GM23338 (cell line): ENCODE results near the gene TTLL5. TPM values are rescaled to one million over a fixed set of nuclear protein-coding genes. Genes with fewer than 3 reads are reported as not detected.

Experiments
- ATAC-seq: fragments of 200-7000 bp; cut with Tn5 transposase; 3 replicates; pipeline ENCODE4 v1.9.1; 2020
- DNase-seq: peaks from one replicate; pipeline ENCODE4 v3.0.0-alpha.2; 2015; ENCODE audit warnings: low spot score
- H2AFZ ChIP-seq: fragments of 200-600 bp; sonication (generic); 2 replicates; pipeline ENCODE4 v1.8.0; 2016; ENCODE audit warnings: antibody characterized with exemption, mild to moderate bottlenecking, moderate library complexity
- H3F3A ChIP-seq: fragments of 200-600 bp; sonication (generic); replicated peaks from 2 replicates; pipeline ENCODE4 v1.8.0; 2017; ENCODE audit warnings: antibody characterized with exemption, mixed run types, low read depth
- H3K27ac ChIP-seq: fragments of 200-600 bp; sonication (generic); 2 replicates; pipeline ENCODE4 v1.6.1; 2016; ENCODE audit warnings: low read depth
- H3K27me3 ChIP-seq: fragments of 200-600 bp; sonication (generic); 2 replicates; pipeline ENCODE4 v1.8.0; 2016; ENCODE audit warnings: mild to moderate bottlenecking, mixed run types, moderate library complexity; ENCODE audit not compliant: insufficient read depth
- H3K36me3 ChIP-seq: fragments of 200-600 bp; sonication (generic); 2 replicates; pipeline ENCODE4 v1.8.0; 2016; ENCODE audit warnings: mild to moderate bottlenecking; ENCODE audit not compliant: insufficient read depth
- H3K4me1 ChIP-seq: fragments of 200-600 bp; sonication (generic); 2 replicates; pipeline ENCODE4 v1.8.0; 2016; ENCODE audit warnings: mild to moderate bottlenecking, moderate library complexity; ENCODE audit not compliant: insufficient read depth
- H3K4me2 ChIP-seq: fragments of 200-600 bp; sonication (generic); 2 replicates; pipeline ENCODE4 v1.7.1; 2017; ENCODE audit warnings: mixed run types
- H3K4me3 ChIP-seq: fragments of 200-600 bp; sonication (generic); 2 replicates; pipeline ENCODE4 v1.6.1; 2016; ENCODE audit warnings: mixed run types
- H3K79me2 ChIP-seq: fragments of 200-600 bp; sonication (generic); replicated peaks from 2 replicates; pipeline ENCODE4 v1.8.0; 2017; ENCODE audit warnings: mild to moderate bottlenecking; ENCODE audit not compliant: insufficient read depth
- H3K9me2 ChIP-seq: fragments of 200-600 bp; sonication (generic); 2 replicates; pipeline ENCODE4 v1.8.0; 2017; ENCODE audit not compliant: insufficient read depth
- H4K20me1 ChIP-seq: fragments of 200-600 bp; sonication (generic); replicated peaks from 2 replicates; pipeline ENCODE4 v1.8.0; 2017; ENCODE audit warnings: mild to moderate bottlenecking; ENCODE audit not compliant: insufficient read depth
- H3K27ac Mint-ChIP-seq: 2 replicates; pipeline ENCODE4 v1.8.0; 2020; ENCODE audit warnings: inconsistent platforms, mild to moderate bottlenecking, moderate library complexity, mixed read lengths
- H3K27me3 Mint-ChIP-seq: 3 replicates; pipeline ENCODE4 v1.8.0; 2022; ENCODE audit warnings: low read depth, mild to moderate bottlenecking, moderate library complexity, mixed read lengths, inconsistent platforms; ENCODE audit not compliant: insufficient read depth, poor library complexity
- H3K36me3 Mint-ChIP-seq: 3 replicates; pipeline ENCODE4 v1.8.0; 2021; ENCODE audit warnings: low read depth, mild to moderate bottlenecking, inconsistent platforms, moderate library complexity, mixed read lengths
- H3K4me1 Mint-ChIP-seq: 3 replicates; pipeline ENCODE4 v1.8.0; 2020; ENCODE audit warnings: mild to moderate bottlenecking, inconsistent platforms, mixed read lengths
- H3K4me3 Mint-ChIP-seq: 3 replicates; pipeline ENCODE4 v1.8.0; 2021; ENCODE audit warnings: moderate library complexity, mild to moderate bottlenecking, inconsistent platforms, mixed read lengths
- H3K9me3 Mint-ChIP-seq: 3 replicates; pipeline ENCODE4 v1.8.0; 2020; ENCODE audit warnings: moderate library complexity, mild to moderate bottlenecking, inconsistent platforms, mixed read lengths
- CREB1 ChIP-seq: fragments of 250-450 bp; sonication (Bioruptor Pico); IDR thresholded peaks from 2 replicates; pipeline ENCODE4 v1.5.0; 2020; ENCODE audit warnings: low read depth, mild to moderate bottlenecking, moderate library complexity
- CTCF ChIP-seq, 2 experiments: fragments of 200-600 bp in 1 of 2; sonication (generic) in 1 of 2; conservative IDR thresholded peaks; 2 replicates each; pipeline versions ENCODE4 v1.5.1 to v1.6.1; 2016 to 2017; ENCODE audit warnings: antibody characterized with exemption in 2 of 2, low read depth in 2 of 2, mild to moderate bottlenecking in 2 of 2, moderate library complexity in 1 of 2
- EZH2 ChIP-seq: fragments of 200-600 bp; sonication (generic); IDR thresholded peaks from one replicate; pipeline ENCODE4 v1.8.0; 2017; ENCODE audit warnings: antibody characterized with exemption, mild to moderate bottlenecking, low read depth; ENCODE audit not compliant: unreplicated experiment
- EZH2phosphoT487 ChIP-seq: fragments of 200-600 bp; sonication (generic); IDR thresholded peaks from one replicate; pipeline ENCODE4 v1.8.1; 2018; ENCODE audit warnings: antibody characterized with exemption; ENCODE audit not compliant: unreplicated experiment
- JUNB ChIP-seq: IDR thresholded peaks from one replicate; pipeline ENCODE4 v1.6.1; 2016; ENCODE audit warnings: antibody characterized with exemption; ENCODE audit not compliant: unreplicated experiment
- NANOG ChIP-seq: IDR thresholded peaks from 2 replicates; pipeline ENCODE4 v1.6.1; 2016; ENCODE audit warnings: antibody characterized with exemption, borderline replicate concordance
- POLR2AphosphoS5 ChIP-seq: IDR thresholded peaks from 2 replicates; pipeline ENCODE4 v1.6.1; 2016; ENCODE audit warnings: antibody characterized with exemption, low read depth
- STAT1 ChIP-seq: IDR thresholded peaks from one replicate; pipeline ENCODE4 v1.6.1; 2016; ENCODE audit warnings: antibody characterized with exemption; ENCODE audit not compliant: unreplicated experiment
- ZNF114 ChIP-seq: fragments of 250-450 bp; sonication (Bioruptor Pico); IDR thresholded peaks from 2 replicates; pipeline ENCODE4 v1.5.0; 2020; ENCODE audit warnings: mild to moderate bottlenecking, moderate library complexity
- ZNF331 ChIP-seq: fragments of 250-450 bp; sonication (Bioruptor Pico); IDR thresholded peaks from 2 replicates; pipeline ENCODE4 v1.5.0; 2020; ENCODE audit warnings: low read depth, mild to moderate bottlenecking, moderate library complexity
- polyA plus RNA-seq: library from polyadenylated mRNA; unstranded; fragments of >200 nt; fragmentation: Nextera tagmentation; extraction: Ambion mirVana; gene quantifications from 2 replicates; pipeline ENCODE4 v1.2.1, GENCODE V29; 2016
- total RNA-seq: library from RNA; depleted of rRNA; stranded (reverse); fragments of >200 nt; shearing (Covaris generic); gene quantifications from 2 replicates; pipeline ENCODE4 v1.2.3, GENCODE V29; 2014
- TF ChIP-seq, protein P1 (sequence below): IDR thresholded peaks from one replicate; pipeline ENCODE4 v1.6.1; 2018; ENCODE audit warnings: antibody characterized with exemption; ENCODE audit not compliant: unreplicated experiment
- TF ChIP-seq, protein P2 (sequence below): IDR thresholded peaks from 2 replicates; pipeline ENCODE4 v1.6.1; 2016; ENCODE audit warnings: antibody characterized with exemption
- TF ChIP-seq, protein P3 (sequence below): fragments of 250-450 bp; sonication (Bioruptor Pico); IDR thresholded peaks from 2 replicates; pipeline ENCODE4 v1.5.0; 2020; ENCODE audit warnings: mild to moderate bottlenecking, moderate library complexity

TTLL5 gene
- total and polyA plus RNA-seq, 2 experiments from 2014 or later, result 33.5 to 35.4 TPM

GRCh38 chr14:75725481-75725880 lies 64.4 kb downstream of the TTLL5 start:
- Histone ChIP-seq H3K9me2 (no peaks in the 10 kb centered on the region), H3K27ac (no peak overlapping the region), H3K36me3 (peaks cover 22% of the 10 kb centered on the region), H3K79me2 (no peaks in the 10 kb centered on the region), H3K27me3 (no peaks in the 10 kb centered on the region), H3K4me3 (no peak overlapping the region), H2AFZ (no peak overlapping the region), H3K4me2 (no peak overlapping the region), H3K4me1 (no peaks in the 10 kb centered on the region), H4K20me1 (no peaks in the 10 kb centered on the region), H3F3A (no peaks in the 10 kb centered on the region)
- Mint-ChIP-seq H3K9me3 (peaks cover 11% of the 10 kb centered on the region; the same call in 2 of the 3 replicates), H3K27me3 (no peaks in the 10 kb centered on the region), H3K36me3 (peaks cover 47% of the 10 kb centered on the region), H3K27ac (no peak overlapping the region), H3K4me1 (no peaks in the 10 kb centered on the region), H3K4me3 (no peak overlapping the region)
- TF ChIP-seq, protein P1, sequence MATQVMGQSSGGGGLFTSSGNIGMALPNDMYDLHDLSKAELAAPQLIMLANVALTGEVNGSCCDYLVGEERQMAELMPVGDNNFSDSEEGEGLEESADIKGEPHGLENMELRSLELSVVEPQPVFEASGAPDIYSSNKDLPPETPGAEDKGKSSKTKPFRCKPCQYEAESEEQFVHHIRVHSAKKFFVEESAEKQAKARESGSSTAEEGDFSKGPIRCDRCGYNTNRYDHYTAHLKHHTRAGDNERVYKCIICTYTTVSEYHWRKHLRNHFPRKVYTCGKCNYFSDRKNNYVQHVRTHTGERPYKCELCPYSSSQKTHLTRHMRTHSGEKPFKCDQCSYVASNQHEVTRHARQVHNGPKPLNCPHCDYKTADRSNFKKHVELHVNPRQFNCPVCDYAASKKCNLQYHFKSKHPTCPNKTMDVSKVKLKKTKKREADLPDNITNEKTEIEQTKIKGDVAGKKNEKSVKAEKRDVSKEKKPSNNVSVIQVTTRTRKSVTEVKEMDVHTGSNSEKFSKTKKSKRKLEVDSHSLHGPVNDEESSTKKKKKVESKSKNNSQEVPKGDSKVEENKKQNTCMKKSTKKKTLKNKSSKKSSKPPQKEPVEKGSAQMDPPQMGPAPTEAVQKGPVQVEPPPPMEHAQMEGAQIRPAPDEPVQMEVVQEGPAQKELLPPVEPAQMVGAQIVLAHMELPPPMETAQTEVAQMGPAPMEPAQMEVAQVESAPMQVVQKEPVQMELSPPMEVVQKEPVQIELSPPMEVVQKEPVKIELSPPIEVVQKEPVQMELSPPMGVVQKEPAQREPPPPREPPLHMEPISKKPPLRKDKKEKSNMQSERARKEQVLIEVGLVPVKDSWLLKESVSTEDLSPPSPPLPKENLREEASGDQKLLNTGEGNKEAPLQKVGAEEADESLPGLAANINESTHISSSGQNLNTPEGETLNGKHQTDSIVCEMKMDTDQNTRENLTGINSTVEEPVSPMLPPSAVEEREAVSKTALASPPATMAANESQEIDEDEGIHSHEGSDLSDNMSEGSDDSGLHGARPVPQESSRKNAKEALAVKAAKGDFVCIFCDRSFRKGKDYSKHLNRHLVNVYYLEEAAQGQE, result no peak
- TF ChIP-seq ZNF331 (CRISPR knock-in tag), result no peak
- no peak for TF ChIP-seq STAT1
- no peak for TF ChIP-seq EZH2phosphoT487
- TF ChIP-seq, protein P2, sequence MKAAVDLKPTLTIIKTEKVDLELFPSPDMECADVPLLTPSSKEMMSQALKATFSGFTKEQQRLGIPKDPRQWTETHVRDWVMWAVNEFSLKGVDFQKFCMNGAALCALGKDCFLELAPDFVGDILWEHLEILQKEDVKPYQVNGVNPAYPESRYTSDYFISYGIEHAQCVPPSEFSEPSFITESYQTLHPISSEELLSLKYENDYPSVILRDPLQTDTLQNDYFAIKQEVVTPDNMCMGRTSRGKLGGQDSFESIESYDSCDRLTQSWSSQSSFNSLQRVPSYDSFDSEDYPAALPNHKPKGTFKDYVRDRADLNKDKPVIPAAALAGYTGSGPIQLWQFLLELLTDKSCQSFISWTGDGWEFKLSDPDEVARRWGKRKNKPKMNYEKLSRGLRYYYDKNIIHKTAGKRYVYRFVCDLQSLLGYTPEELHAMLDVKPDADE, result no peak
- no peak for TF ChIP-seq NANOG
- TF ChIP-seq CTCF (conservative IDR thresholded peaks at IDR 0.05; ENCODE audit: low read depth in 2 of 2), result no peak
- no peak for TF ChIP-seq ZNF114
- TF ChIP-seq POLR2AphosphoS5, result no peak
- no peak for TF ChIP-seq CREB1 (CRISPR knock-in tag)
- TF ChIP-seq JUNB, result no peak
- TF ChIP-seq, protein P3, sequence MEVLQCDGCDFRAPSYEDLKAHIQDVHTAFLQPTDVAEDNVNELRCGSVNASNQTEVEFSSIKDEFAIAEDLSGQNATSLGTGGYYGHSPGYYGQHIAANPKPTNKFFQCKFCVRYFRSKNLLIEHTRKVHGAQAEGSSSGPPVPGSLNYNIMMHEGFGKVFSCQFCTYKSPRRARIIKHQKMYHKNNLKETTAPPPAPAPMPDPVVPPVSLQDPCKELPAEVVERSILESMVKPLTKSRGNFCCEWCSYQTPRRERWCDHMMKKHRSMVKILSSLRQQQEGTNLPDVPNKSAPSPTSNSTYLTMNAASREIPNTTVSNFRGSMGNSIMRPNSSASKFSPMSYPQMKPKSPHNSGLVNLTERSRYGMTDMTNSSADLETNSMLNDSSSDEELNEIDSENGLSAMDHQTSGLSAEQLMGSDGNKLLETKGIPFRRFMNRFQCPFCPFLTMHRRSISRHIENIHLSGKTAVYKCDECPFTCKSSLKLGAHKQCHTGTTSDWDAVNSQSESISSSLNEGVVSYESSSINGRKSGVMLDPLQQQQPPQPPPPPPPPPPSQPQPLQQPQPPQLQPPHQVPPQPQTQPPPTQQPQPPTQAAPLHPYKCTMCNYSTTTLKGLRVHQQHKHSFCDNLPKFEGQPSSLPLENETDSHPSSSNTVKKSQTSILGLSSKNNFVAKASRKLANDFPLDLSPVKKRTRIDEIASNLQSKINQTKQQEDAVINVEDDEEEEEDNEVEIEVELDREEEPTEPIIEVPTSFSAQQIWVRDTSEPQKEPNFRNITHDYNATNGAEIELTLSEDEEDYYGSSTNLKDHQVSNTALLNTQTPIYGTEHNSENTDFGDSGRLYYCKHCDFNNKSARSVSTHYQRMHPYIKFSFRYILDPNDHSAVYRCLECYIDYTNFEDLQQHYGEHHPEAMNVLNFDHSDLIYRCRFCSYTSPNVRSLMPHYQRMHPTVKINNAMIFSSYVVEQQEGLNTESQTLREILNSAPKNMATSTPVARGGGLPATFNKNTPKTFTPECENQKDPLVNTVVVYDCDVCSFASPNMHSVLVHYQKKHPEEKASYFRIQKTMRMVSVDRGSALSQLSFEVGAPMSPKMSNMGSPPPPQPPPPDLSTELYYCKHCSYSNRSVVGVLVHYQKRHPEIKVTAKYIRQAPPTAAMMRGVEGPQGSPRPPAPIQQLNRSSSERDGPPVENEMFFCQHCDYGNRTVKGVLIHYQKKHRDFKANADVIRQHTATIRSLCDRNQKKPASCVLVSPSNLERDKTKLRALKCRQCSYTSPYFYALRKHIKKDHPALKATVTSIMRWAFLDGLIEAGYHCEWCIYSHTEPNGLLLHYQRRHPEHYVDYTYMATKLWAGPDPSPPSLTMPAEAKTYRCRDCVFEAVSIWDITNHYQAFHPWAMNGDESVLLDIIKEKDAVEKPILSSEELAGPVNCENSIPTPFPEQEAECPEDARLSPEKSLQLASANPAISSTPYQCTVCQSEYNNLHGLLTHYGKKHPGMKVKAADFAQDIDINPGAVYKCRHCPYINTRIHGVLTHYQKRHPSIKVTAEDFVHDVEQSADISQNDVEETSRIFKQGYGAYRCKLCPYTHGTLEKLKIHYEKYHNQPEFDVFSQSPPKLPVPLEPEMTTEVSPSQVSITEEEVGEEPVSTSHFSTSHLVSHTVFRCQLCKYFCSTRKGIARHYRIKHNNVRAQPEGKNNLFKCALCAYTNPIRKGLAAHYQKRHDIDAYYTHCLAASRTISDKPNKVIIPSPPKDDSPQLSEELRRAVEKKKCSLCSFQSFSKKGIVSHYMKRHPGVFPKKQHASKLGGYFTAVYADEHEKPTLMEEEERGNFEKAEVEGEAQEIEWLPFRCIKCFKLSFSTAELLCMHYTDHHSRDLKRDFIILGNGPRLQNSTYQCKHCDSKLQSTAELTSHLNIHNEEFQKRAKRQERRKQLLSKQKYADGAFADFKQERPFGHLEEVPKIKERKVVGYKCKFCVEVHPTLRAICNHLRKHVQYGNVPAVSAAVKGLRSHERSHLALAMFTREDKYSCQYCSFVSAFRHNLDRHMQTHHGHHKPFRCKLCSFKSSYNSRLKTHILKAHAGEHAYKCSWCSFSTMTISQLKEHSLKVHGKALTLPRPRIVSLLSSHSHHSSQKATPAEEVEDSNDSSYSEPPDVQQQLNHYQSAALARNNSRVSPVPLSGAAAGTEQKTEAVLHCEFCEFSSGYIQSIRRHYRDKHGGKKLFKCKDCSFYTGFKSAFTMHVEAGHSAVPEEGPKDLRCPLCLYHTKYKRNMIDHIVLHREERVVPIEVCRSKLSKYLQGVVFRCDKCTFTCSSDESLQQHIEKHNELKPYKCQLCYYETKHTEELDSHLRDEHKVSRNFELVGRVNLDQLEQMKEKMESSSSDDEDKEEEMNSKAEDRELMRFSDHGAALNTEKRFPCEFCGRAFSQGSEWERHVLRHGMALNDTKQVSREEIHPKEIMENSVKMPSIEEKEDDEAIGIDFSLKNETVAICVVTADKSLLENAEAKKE (CRISPR knock-in tag), result no peak
- no peak for TF ChIP-seq EZH2
- ATAC-seq (no peak), DNase-seq (no peak)
